Fibroblast of lung (primary cell): ENCODE measurements around the gene ATP6AP2. TPM values are rescaled to one million over a fixed set of nuclear protein-coding genes. Genes with fewer than 3 reads are reported as not detected.
A peak's percentile ranks its signal among the peaks of the same experiment; 100 is the strongest.

ENCODE experiments used
- DNase-seq, 2 donors: peaks; one replicate each; pipeline versions ENCODE4 v3.0.0 to v3.0.0-alpha.2; 2010; ENCODE audit warnings: low read depth in 2 of 2
- H2AFZ ChIP-seq: 2 replicates; pipeline ENCODE4 v1.5.1; 2012; ENCODE audit warnings: low read length, control low read depth, inconsistent platforms
- H3K27ac ChIP-seq: 2 replicates; pipeline ENCODE4 v1.5.1; 2011; ENCODE audit warnings: low read length, control low read depth; ENCODE audit not compliant: insufficient read depth
- H3K27me3 ChIP-seq: 2 replicates; pipeline ENCODE4 v1.5.1; 2011; ENCODE audit warnings: mild to moderate bottlenecking, low read length; ENCODE audit not compliant: control insufficient read depth, insufficient read depth
- H3K36me3 ChIP-seq: 2 replicates; pipeline ENCODE4 v1.5.1; 2011; ENCODE audit warnings: low read length; ENCODE audit not compliant: control insufficient read depth, insufficient read depth
- H3K4me1 ChIP-seq: 2 replicates; pipeline ENCODE4 v1.5.1; 2011; ENCODE audit warnings: low read length; ENCODE audit not compliant: control insufficient read depth, insufficient read depth; ENCODE audit errors: extremely low read depth
- H3K4me2 ChIP-seq: 2 replicates; pipeline ENCODE4 v1.5.1; 2011; ENCODE audit warnings: low read length, control low read depth; ENCODE audit not compliant: insufficient read depth; ENCODE audit errors: extremely low read depth
- H3K4me3 ChIP-seq, 4 experiments: fragments of 200-600 bp in 1 of 4; sonication (generic) in 1 of 4; replicated peaks in 1 of 4; 2 replicates each; pipeline ENCODE4 v1.5.1; 2011 to 2016; ENCODE audit warnings: low read length in 4 of 4, low read depth in 3 of 4, mild to moderate bottlenecking in 3 of 4, control low read depth in 2 of 4, inconsistent platforms in 1 of 4, mixed read lengths in 1 of 4; ENCODE audit not compliant: insufficient read depth in 1 of 4; ENCODE audit errors: control extremely low read depth in 1 of 4
- H3K79me2 ChIP-seq: 2 replicates; pipeline ENCODE4 v1.5.1; 2012; ENCODE audit warnings: mild to moderate bottlenecking, low read length, inconsistent platforms; ENCODE audit not compliant: control insufficient read depth, insufficient read depth
- H3K9ac ChIP-seq: 2 replicates; pipeline ENCODE4 v1.5.1; 2011; ENCODE audit warnings: mild to moderate bottlenecking, low read length, control low read depth; ENCODE audit not compliant: insufficient read depth
- H3K9me3 ChIP-seq: 2 replicates; pipeline ENCODE4 v1.5.1; 2012; ENCODE audit warnings: low read depth, low read length; ENCODE audit not compliant: control insufficient read depth, insufficient read depth
- H4K20me1 ChIP-seq: 2 replicates; pipeline ENCODE4 v1.5.1; 2011; ENCODE audit warnings: low read length; ENCODE audit not compliant: control insufficient read depth, insufficient read depth; ENCODE audit errors: extremely low read depth
- CTCF ChIP-seq, 2 donors: IDR thresholded peaks in 1 of 2; conservative IDR thresholded peaks in 1 of 2; 1 replicate in 1 of 2; 2 replicates in 1 of 2; pipeline ENCODE4 v1.5.1; 2011 to 2012; ENCODE audit warnings: low read length in 2 of 2, control low read depth in 1 of 2, inconsistent platforms in 1 of 2, low read depth in 1 of 2, mild to moderate bottlenecking in 1 of 2
- EZH2 ChIP-seq: IDR thresholded peaks from 2 replicates; pipeline ENCODE4 v1.5.1; 2012; ENCODE audit warnings: low read length, control low read depth, mild to moderate bottlenecking; ENCODE audit errors: missing control alignments
- polyA plus RNA-seq, 2 donors: library from polyadenylated mRNA; depleted of rRNA in 1 of 2; stranded (reverse) in 1 of 2; unstranded in 1 of 2; fragments of >200 nt; gene quantifications; 2 replicates each; pipeline ENCODE4 v1.2.1, GENCODE V29; 2011 to 2012; ENCODE audit warnings: missing spikeins in 1 of 2
- total RNA-seq: library from RNA; depleted of rRNA; stranded (reverse); fragments of >200 nt; gene quantifications from 2 replicates; pipeline ENCODE4 v1.2.1, GENCODE V29; 2014

Gene ATP6AP2
- total and polyA plus RNA-seq, 2 donors (not counting 1 experiment from before 2014, with no cell fraction given) = 164 to 510 TPM

DNA sequence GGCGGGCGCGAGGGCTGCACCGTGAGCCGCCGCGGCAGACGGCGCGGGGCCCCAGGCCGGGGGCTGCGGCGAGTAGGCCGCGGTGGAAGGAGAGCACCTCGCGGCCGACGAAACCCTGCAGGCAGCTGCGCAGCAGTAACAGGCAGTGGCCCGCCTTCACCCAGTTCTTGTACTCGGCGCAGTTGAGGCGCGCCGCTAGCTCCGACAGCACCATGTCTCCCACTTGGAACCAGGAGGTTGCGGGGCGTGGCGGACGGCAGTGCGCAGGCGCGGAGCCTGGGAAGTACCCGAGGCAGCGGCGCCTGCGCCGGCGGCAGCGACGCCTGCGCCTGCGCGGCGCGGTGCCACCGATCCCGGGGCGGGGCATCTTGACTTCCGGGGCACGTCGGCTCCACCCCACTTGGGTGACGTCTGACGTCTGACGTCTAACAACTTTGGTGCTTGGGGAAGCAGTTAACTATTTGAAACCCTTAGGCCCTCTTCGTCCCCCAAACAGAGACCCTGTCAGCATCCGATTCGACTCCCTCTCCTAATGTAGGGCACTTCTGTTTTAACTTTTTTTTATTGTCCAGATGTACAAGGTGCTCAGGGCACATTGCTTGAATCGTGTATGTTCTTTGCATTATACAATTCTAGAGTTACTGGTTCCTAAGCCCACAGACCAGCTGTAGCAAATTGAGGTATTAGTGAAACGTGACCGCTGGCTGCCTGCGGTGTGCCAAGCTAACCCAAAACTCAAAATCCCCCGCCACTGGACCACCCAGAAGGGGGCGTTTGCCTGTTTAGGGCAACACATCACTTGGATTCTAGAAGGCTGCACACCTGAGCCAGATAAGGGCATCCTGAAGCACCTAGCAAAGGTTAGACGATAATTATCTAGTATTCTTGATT lies 66.8 kb downstream of the ATP6AP2 start, which contains the start of gene CXorf38:
Gene CXorf38 (minus strand): TSS at position 255 of the 891 bp plus-strand sequence. CDS start 41 bp downstream, at position 214.
- peak; percentile 81 to 87 for DNase-seq
- TF ChIP-seq CTCF (conservative IDR thresholded peaks at IDR 0.05 in 1 of 2, IDR thresholded peaks at IDR 0.05 in 1 of 2; ENCODE audit: low read depth in 1 of 2, low read length in 2 of 2) = no peak
- TF ChIP-seq EZH2 = no peak
- H2AFZ ChIP-seq = peak within 1 kb of the TSS; percentile 76
- no peaks in the 10 kb centered on the region for H3K9me3 ChIP-seq
- H4K20me1 ChIP-seq = no peaks in the 10 kb centered on the region
- no peaks in the 10 kb centered on the region for H3K36me3 ChIP-seq
- H3K9ac ChIP-seq = peak within 1 kb of the TSS; percentile 82
- no peaks in the 10 kb centered on the region for H3K27me3 ChIP-seq
- peak within 1 kb of the TSS; percentile 69 to 85 (median 72) for H3K4me3 ChIP-seq
- H3K27ac ChIP-seq = peak within 1 kb of the TSS; percentile 86
- peak within 1 kb of the TSS; percentile 85 for H3K4me2 ChIP-seq
- peaks cover 31% of the 10 kb centered on the region for H3K79me2 ChIP-seq
- H3K4me1 ChIP-seq = no peaks in the 10 kb centered on the region

DNA sequence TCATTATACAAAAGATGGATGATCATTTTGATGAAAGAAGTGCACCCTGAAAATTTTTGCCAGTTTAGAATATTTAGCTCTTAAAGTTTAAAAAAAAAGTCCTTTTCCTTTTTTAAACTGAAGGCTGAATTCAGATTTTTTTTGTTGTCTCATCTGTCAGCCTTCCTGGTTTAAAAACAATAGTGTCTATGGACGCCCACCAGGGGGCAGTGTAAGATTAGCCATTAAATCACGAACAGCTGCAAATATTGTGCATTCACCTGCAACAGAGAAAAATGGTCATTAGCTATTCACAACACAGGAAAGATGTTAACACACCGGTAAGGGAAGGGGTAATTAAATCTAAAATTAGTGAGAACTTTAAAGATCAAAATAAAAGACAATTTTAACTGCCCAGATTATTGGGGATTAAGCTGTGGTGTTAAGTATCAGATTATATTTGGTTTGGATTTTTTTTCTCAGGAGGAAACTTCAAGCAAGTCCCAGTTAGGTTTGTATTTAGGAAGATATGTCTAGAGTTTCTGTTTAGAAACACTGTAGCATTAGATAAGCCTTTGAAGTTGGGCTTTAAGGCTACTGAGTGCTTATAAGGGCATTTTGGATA lies 71.0 kb downstream of the ATP6AP2 start:
- TF ChIP-seq EZH2 (no peak), CTCF (conservative IDR thresholded peaks at IDR 0.05 in 1 of 2, IDR thresholded peaks at IDR 0.05 in 1 of 2; ENCODE audit: low read depth in 1 of 2, low read length in 2 of 2) (peak; percentile 43 to 48)
- Histone ChIP-seq H3K4me1 (no peaks in the 10 kb centered on the region), H3K4me3 (no peak overlapping the region), H3K9ac (no peak overlapping the region), H2AFZ (no peak overlapping the region), H3K36me3 (no peaks in the 10 kb centered on the region), H3K9me3 (no peaks in the 10 kb centered on the region), H3K79me2 (peaks cover 3% of the 10 kb centered on the region), H3K4me2 (no peak overlapping the region), H3K27me3 (no peaks in the 10 kb centered on the region), H4K20me1 (no peaks in the 10 kb centered on the region), H3K27ac (no peak overlapping the region)
- DNase-seq = peak; percentile 51 to 64

GRCh38 chrX:40652664-40653063 lies 71.9 kb downstream of the ATP6AP2 start:
- H3K4me1 ChIP-seq = no peaks in the 10 kb centered on the region
- no peak overlapping the region for H3K9ac ChIP-seq
- no peak overlapping the region for H3K4me2 ChIP-seq
- H3K27me3 ChIP-seq = no peaks in the 10 kb centered on the region
- no peak overlapping the region for H2AFZ ChIP-seq
- no peak overlapping the region for H3K4me3 ChIP-seq
- H4K20me1 ChIP-seq = no peaks in the 10 kb centered on the region
- H3K36me3 ChIP-seq = no peaks in the 10 kb centered on the region
- no peaks in the 10 kb centered on the region for H3K79me2 ChIP-seq
- DNase-seq = no peak
- no peak for TF ChIP-seq CTCF (conservative IDR thresholded peaks at IDR 0.05 in 1 of 2, IDR thresholded peaks at IDR 0.05 in 1 of 2; ENCODE audit: low read depth in 1 of 2, low read length in 2 of 2)
- no peak overlapping the region for H3K27ac ChIP-seq
- no peaks in the 10 kb centered on the region for H3K9me3 ChIP-seq
